Sigmoid colon (tissue), 7 donors: ENCODE data around the gene CEACAM1. TPM values are rescaled to one million over a fixed set of nuclear protein-coding genes. Genes with fewer than 3 reads are reported as not detected.

Experiments
- DNase-seq: peaks from one replicate; pipeline ENCODE4 v3.0.0-alpha.2; 2019
- H3K27ac ChIP-seq, 4 donors: fragments of 200-600 bp; sonication (generic); one replicate each; pipeline ENCODE4 v1.5.1; 2016 to 2019; ENCODE audit warnings: mild to moderate bottlenecking in 1 of 4
- H3K27me3 ChIP-seq, 3 donors: fragments of 200-600 bp; sonication (generic); one replicate each; pipeline ENCODE4 v1.5.1; 2019; ENCODE audit warnings: mild to moderate bottlenecking in 1 of 3
- H3K36me3 ChIP-seq, 4 donors: fragments of 200-600 bp; sonication (generic); one replicate each; pipeline ENCODE4 v1.5.1; 2016 to 2019
- H3K4me1 ChIP-seq, 4 donors: fragments of 200-600 bp; sonication (generic); one replicate each; pipeline ENCODE4 v1.5.1; 2017 to 2019
- H3K4me3 ChIP-seq, 4 donors: fragments of 200-600 bp; sonication (generic); one replicate each; pipeline ENCODE4 v1.5.1; 2017 to 2019; ENCODE audit warnings: mild to moderate bottlenecking in 2 of 4, moderate library complexity in 1 of 4
- H3K9me3 ChIP-seq, 4 donors: fragments of 200-600 bp in 3 of 4; sonication (generic) in 3 of 4; one replicate each; pipeline versions ENCODE4 v1.5.1 to v1.6.1; 2013 to 2019
- EP300 ChIP-seq, 4 donors: sonication (generic); formaldehyde crosslinking; IDR thresholded peaks; one replicate each; pipeline ENCODE4 v1.6.1; 2017; ENCODE audit warnings: antibody characterized with exemption in 4 of 4
- POLR2A ChIP-seq, 2 donors: fragments of 450-650 bp; IDR thresholded peaks; one replicate each; pipeline ENCODE4 v1.6.1; 2016; ENCODE audit warnings: antibody characterized with exemption in 2 of 2, mild to moderate bottlenecking in 2 of 2, moderate library complexity in 2 of 2
- POLR2AphosphoS5 ChIP-seq, 4 donors: sonication (generic); formaldehyde crosslinking; IDR thresholded peaks; one replicate each; pipeline ENCODE4 v1.6.1; 2017; ENCODE audit warnings: antibody characterized with exemption in 4 of 4
- WGBS, 2 donors: extraction: QIAGEN DNeasy Blood & Tissue Kit; methylation state at CpG; one replicate each; pipeline ENCODE4 v1.1.7; 2013; 5-methylcytosine and 5-hydroxymethylcytosine counted together
- intact Hi-C: fragments of 100-400 bp; cut with DNase I; formaldehyde crosslinking; loops from one replicate; pipeline ENCODE4 v1.15.1; 2023
- polyA plus RNA-seq, 3 donors: library from polyadenylated mRNA; stranded (reverse); fragments of 200-250 nt; gene quantifications; one replicate each; pipeline ENCODE4 v1.2.3, GENCODE V29; 2013
- total RNA-seq, 4 donors: library from RNA; depleted of rRNA; stranded (reverse); fragments of >200 nt; gene quantifications; one replicate each; pipeline ENCODE4 v1.1.0, GENCODE V29; 2016
- TF ChIP-seq, protein P1 (sequence below), 4 experiments: fragments of 450-650 bp in 3 of 4; fragments of 200-600 bp in 1 of 4; IDR thresholded peaks; one replicate each; pipeline ENCODE4 v1.5.1; 2016 to 2019; ENCODE audit warnings: antibody characterized with exemption in 4 of 4, mild to moderate bottlenecking in 3 of 4, moderate library complexity in 2 of 4
- donor health status: healthy with polysubstance abuse.
- donor health status: Bipolar disorder and iron deficiency.
- donor health status: healthy.

CEACAM1 gene
- total and polyA plus RNA-seq, 7 donors: 0.55 to 444 (median 2.4) TPM

DNA sequence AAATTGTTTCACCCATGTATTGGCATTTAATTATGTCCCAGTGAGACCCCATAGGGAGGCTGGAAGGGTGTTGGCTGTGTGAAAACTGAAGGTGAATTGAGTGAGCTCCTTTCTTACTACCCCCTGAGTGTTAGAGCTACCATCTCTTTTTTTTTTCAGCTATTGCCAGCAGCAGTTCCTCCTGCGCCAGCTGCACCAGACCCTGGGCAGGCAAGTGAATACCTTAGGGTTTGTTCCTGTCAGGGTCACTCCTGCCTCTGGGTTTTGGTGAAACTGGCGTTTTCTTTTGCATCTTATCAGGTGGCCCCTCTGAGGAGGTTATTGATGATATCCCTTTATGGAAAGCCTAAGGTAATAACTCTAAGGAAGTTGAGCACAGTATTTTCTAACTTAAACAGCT is 40.9 kb upstream of the CEACAM1 start:
- no peak for DNase-seq
- TF ChIP-seq EP300 (IDR thresholded peaks at IDR 0.05) (no peak), POLR2A (IDR thresholded peaks at IDR 0.05) (no peak), POLR2AphosphoS5 (IDR thresholded peaks at IDR 0.05) (no peak)
- TF ChIP-seq, protein P1, sequence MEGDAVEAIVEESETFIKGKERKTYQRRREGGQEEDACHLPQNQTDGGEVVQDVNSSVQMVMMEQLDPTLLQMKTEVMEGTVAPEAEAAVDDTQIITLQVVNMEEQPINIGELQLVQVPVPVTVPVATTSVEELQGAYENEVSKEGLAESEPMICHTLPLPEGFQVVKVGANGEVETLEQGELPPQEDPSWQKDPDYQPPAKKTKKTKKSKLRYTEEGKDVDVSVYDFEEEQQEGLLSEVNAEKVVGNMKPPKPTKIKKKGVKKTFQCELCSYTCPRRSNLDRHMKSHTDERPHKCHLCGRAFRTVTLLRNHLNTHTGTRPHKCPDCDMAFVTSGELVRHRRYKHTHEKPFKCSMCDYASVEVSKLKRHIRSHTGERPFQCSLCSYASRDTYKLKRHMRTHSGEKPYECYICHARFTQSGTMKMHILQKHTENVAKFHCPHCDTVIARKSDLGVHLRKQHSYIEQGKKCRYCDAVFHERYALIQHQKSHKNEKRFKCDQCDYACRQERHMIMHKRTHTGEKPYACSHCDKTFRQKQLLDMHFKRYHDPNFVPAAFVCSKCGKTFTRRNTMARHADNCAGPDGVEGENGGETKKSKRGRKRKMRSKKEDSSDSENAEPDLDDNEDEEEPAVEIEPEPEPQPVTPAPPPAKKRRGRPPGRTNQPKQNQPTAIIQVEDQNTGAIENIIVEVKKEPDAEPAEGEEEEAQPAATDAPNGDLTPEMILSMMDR (IDR thresholded peaks at IDR 0.05): no peak
- intact Hi-C loops: no loop called here
- H3K27me3 ChIP-seq: no peaks in the 10 kb centered on the region
- H3K9me3 ChIP-seq: no peaks in the 10 kb centered on the region
- no peaks in the 10 kb centered on the region for H3K36me3 ChIP-seq
- H3K27ac ChIP-seq: no peak overlapping the region
- H3K4me3 ChIP-seq: no peak overlapping the region
- WGBS, 2 donors: 61 to 64% methylated on average over 2 of the region's 2 CpGs
- peaks cover 0 to 5% (median 0%) of the 10 kb centered on the region in 4 donors for H3K4me1 ChIP-seq

- intact Hi-C loops: no loop called here
- Histone ChIP-seq H3K9me3 (no peaks in the 10 kb centered on the region), H3K4me3 (no peak overlapping the region), H3K36me3 (no peaks in the 10 kb centered on the region), H3K4me1 (peaks cover 0 to 5% (median 3%) of the 10 kb centered on the region in 4 donors), H3K27ac (no peak overlapping the region), H3K27me3 (no peaks in the 10 kb centered on the region)
- TF ChIP-seq POLR2A (IDR thresholded peaks at IDR 0.05): no peak
- TF ChIP-seq, protein P1 (IDR thresholded peaks at IDR 0.05): no peak
- WGBS, 2 donors: 38 to 70% methylated on average over 4 of the region's 4 CpGs
- DNase-seq: no peak
Measured at GRCh38 chr19:42568006-42568405, 39.7 kb upstream of the CEACAM1 start.

- TF ChIP-seq EP300 (IDR thresholded peaks at IDR 0.05): no peak
- TF ChIP-seq POLR2AphosphoS5 (IDR thresholded peaks at IDR 0.05): no peak
- no peak for TF ChIP-seq POLR2A (IDR thresholded peaks at IDR 0.05)
- TF ChIP-seq, protein P1 (IDR thresholded peaks at IDR 0.05): no peak
- intact Hi-C loops: no loop called here
- H3K4me3 ChIP-seq: no peak overlapping the region
- no peaks in the 10 kb centered on the region for H3K36me3 ChIP-seq
- WGBS, 2 donors: 90 to 92% methylated on average over 4 of the region's 4 CpGs
- H3K9me3 ChIP-seq: no peaks in the 10 kb centered on the region
- H3K4me1 ChIP-seq: peaks cover 0 to 5% (median 3%) of the 10 kb centered on the region in 4 donors
- H3K27ac ChIP-seq: no peak overlapping the region
- H3K27me3 ChIP-seq: no peaks in the 10 kb centered on the region
- DNase-seq: no peak
Measured at GRCh38 chr19:42567567-42567966, 39.3 kb upstream of the CEACAM1 start.

DNA sequence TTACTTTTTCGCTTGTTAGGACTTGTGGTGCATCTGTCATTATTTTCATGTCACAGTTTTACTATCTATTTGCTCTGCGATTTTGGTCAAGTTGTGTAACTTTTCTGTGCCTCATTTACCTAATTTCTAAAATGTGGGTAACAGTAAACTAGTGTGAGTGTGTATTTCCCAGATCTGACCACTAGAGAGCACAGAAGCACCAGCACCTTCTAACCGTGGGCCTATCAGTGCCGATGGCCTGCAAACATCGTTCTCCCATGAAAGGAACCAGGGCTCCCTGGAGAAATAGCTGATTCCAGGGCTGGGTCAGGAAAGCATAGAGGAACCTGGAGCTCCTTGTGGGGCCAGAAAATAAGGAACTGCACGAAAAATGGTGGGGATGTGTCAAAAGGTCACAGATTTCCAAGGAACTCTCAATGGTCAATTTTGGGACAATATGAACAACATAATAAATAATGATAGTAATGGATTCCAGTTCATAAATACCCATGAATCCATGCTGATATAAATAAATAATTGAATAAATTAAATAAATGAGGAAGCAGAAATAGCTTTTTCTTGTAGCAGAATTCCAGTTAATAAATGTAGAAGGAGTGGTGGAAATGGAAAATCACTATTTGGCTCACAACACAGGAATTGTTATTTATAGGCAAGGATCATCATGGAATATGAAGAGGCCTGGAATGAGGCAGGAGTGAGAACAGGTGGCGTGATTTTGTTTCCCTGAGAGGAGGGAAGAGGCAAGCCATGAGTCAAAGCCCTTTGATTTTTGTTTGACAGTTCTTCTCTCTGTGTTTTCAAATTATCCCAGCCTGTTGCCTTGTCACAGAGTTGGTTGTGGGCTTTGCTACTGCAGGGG is 35.3 kb upstream of the CEACAM1 start:
- Histone ChIP-seq H3K27me3 (peaks cover 0 to 13% (median 0%) of the 10 kb centered on the region in 3 donors), H3K36me3 (no peaks in the 10 kb centered on the region), H3K27ac (no peak overlapping the region), H3K9me3 (no peaks in the 10 kb centered on the region), H3K4me3 (no peak overlapping the region), H3K4me1 (peaks cover 0 to 5% (median 3%) of the 10 kb centered on the region in 4 donors)
- TF ChIP-seq, protein P1 (IDR thresholded peaks at IDR 0.05): peak; percentile 9 to 59 (median 42)
- no peak for TF ChIP-seq POLR2AphosphoS5 (IDR thresholded peaks at IDR 0.05)
- 14 to 20% methylated on average over 7 of the region's 7 CpGs for whole genome bisulfite sequencing, 2 donors
- no peak for DNase-seq
- intact Hi-C loops: no loop called here
